CD1c-positive myeloid dendritic cell (primary cell): ENCODE data around the gene MED12L.
"Not testable (repeated sequence)": the region's sequence is repeated elsewhere in the genome, so short reads cannot be mapped to it uniquely, and the experiment has no call there.

Source experiments
- DNase-seq: peaks from one replicate; pipeline ENCODE4 v3.0.0-alpha.2; 2016; ENCODE audit errors: extremely low spot score

MED12L gene

GRCh38 chr3:151379083-151379734 lies 293.7 kb downstream of the MED12L start:
- peak; percentile 16 for DNase-seq

- peak; percentile 17 for DNase-seq
Measured at GRCh38 chr3:151382671-151383070, 297.2 kb downstream of the MED12L start.

- no peak for DNase-seq
Measured at GRCh38 chr3:151383111-151383510, 297.6 kb downstream of the MED12L start.

GRCh38 chr3:151383956-151384355 lies 298.5 kb downstream of the MED12L start:
- DNase-seq, result no peak

GRCh38 chr3:151384741-151385174 lies 299.3 kb downstream of the MED12L start, which contains the start of gene P2RY12:
Gene P2RY12, minus strand, starts transcription at chr3:151384753. Its CDS starts 45,908 bp downstream, at chr3:151338845.
- DNase-seq, result peak; percentile 86

GRCh38 chr3:151386056-151386455 lies 300.6 kb downstream of the MED12L start:
- DNase-seq, result no peak

GRCh38 chr3:151387432-151387831 lies 302.0 kb downstream of the MED12L start:
- DNase-seq, result peak; percentile 41

GRCh38 chr3:151387842-151388241 lies 302.4 kb downstream of the MED12L start:
- peak; percentile 68 for DNase-seq

GRCh38 chr3:151391720-151392119 lies 306.3 kb downstream of the MED12L start:
- DNase-seq, result peak; percentile 63

GRCh38 chr3:151392191-151392590 lies 306.7 kb downstream of the MED12L start:
- not testable (repeated sequence) for DNase-seq

- no peak for DNase-seq
Measured at GRCh38 chr3:151393146-151393830, 307.8 kb downstream of the MED12L start.

- no peak for DNase-seq
Measured at GRCh38 chr3:151393941-151394340, 308.5 kb downstream of the MED12L start.

- no peak for DNase-seq
Measured at GRCh38 chr3:151394611-151395010, 309.1 kb downstream of the MED12L start.

- peak; percentile 42 for DNase-seq
Measured at GRCh38 chr3:151395806-151396205, 310.3 kb downstream of the MED12L start.

GRCh38 chr3:151398895-151399294 lies 313.4 kb downstream of the MED12L start:
- DNase-seq, result no peak

GRCh38 chr3:151400341-151400740 lies 314.9 kb downstream of the MED12L start:
- DNase-seq, result no peak

- DNase-seq, result no peak
Measured at GRCh38 chr3:151402349-151402748, 316.9 kb downstream of the MED12L start.

GRCh38 chr3:151403246-151403645 lies 317.8 kb downstream of the MED12L start:
- no peak for DNase-seq

GRCh38 chr3:151404316-151404715 lies 318.9 kb downstream of the MED12L start:
- DNase-seq, result no peak

GRCh38 chr3:151407928-151408327 lies 322.5 kb downstream of the MED12L start:
- DNase-seq, result no peak

GRCh38 chr3:151410891-151411559 lies 325.6 kb downstream of the MED12L start:
- DNase-seq, result no peak

GRCh38 chr3:151412989-151413388 lies 327.5 kb downstream of the MED12L start:
- DNase-seq, result no peak

- no peak for DNase-seq
Measured at GRCh38 chr3:151415289-151415688, 329.8 kb downstream of the MED12L start.
